HepG2 (cell line): ENCODE data around the gene INAFM1. TPM values are rescaled to one million over a fixed set of nuclear protein-coding genes. Genes with fewer than 3 reads are reported as not detected.

ENCODE experiments used
- FOSL1 ChIP-seq: sonication (generic); formaldehyde crosslinking; IDR thresholded peaks from 2 replicates; pipeline ENCODE4 v1.9.0; 2021; ENCODE audit warnings: missing genetic modification reagents, borderline replicate concordance
- FOXK2 ChIP-seq: fragments of 450-650 bp; IDR thresholded peaks from 2 replicates; pipeline ENCODE4 v1.6.1; 2016
- HBP1 ChIP-seq: IDR thresholded peaks from 2 replicates; pipeline ENCODE4 v1.6.1; 2016; ENCODE audit warnings: low read depth, control low read depth
- HMGA1 ChIP-seq: sonication (generic); formaldehyde crosslinking; conservative IDR thresholded peaks from 2 replicates; pipeline ENCODE4 v1.4.0; 2020; ENCODE audit warnings: missing genetic modification reagents
- IKZF4 ChIP-seq: sonication (generic); formaldehyde crosslinking; IDR thresholded peaks from 2 replicates; pipeline ENCODE4 v1.5.1; 2020; ENCODE audit warnings: borderline replicate concordance, mild to moderate bottlenecking, low read depth, missing genetic modification reagents; ENCODE audit errors: not compliant biosample characterization
- MBD4 ChIP-seq: IDR thresholded peaks from 2 replicates; pipeline ENCODE4 v1.6.1; 2012; ENCODE audit warnings: low read length, inconsistent platforms, borderline replicate concordance
- MLLT10 ChIP-seq: sonication (generic); formaldehyde crosslinking; IDR thresholded peaks from 2 replicates; pipeline ENCODE4 v1.4.0; 2020; ENCODE audit warnings: missing genetic modification reagents
- MNT ChIP-seq: fragments of 450-650 bp; IDR thresholded peaks from 2 replicates; pipeline ENCODE4 v1.6.1; 2016
- MTF1 ChIP-seq: sonication (generic); formaldehyde crosslinking; IDR thresholded peaks from 2 replicates; pipeline ENCODE4 v1.5.0; 2020; ENCODE audit warnings: missing genetic modification reagents
- NFYB ChIP-seq: sonication (generic); formaldehyde crosslinking; IDR thresholded peaks from 2 replicates; pipeline ENCODE4 v1.4.0; 2020; ENCODE audit warnings: missing genetic modification reagents
- NRL ChIP-seq: sonication (generic); formaldehyde crosslinking; IDR thresholded peaks from 2 replicates; pipeline ENCODE4 v1.5.0; 2020; ENCODE audit warnings: missing genetic modification reagents, mild to moderate bottlenecking, moderate library complexity, borderline replicate concordance
- RFXAP ChIP-seq: sonication (generic); formaldehyde crosslinking; IDR thresholded peaks from 2 replicates; pipeline ENCODE4 v1.4.0; 2020; ENCODE audit warnings: missing genetic modification reagents, borderline replicate concordance
- TBL1XR1 ChIP-seq: fragments of 150-350 bp; IDR thresholded peaks from 2 replicates; pipeline ENCODE4 v1.6.1; 2014; ENCODE audit warnings: borderline replicate concordance, low read length; ENCODE audit not compliant: partially characterized antibody
- ZBTB2 ChIP-seq: sonication (generic); formaldehyde crosslinking; IDR thresholded peaks from 2 replicates; pipeline ENCODE4 v1.8.0; 2022; ENCODE audit warnings: low read depth, missing genetic modification reagents
- ZMYM2 ChIP-seq: sonication (generic); formaldehyde crosslinking; IDR thresholded peaks from 2 replicates; pipeline ENCODE4 v1.8.0; 2022; ENCODE audit warnings: mild to moderate bottlenecking, missing genetic modification reagents
- ZNF274 ChIP-seq: sonication (generic); formaldehyde crosslinking; IDR thresholded peaks from 2 replicates; pipeline ENCODE4 v1.5.1; 2020; ENCODE audit warnings: mild to moderate bottlenecking, missing genetic modification reagents
- ZNF280D ChIP-seq: sonication (generic); formaldehyde crosslinking; IDR thresholded peaks from 2 replicates; pipeline ENCODE4 v1.5.1; 2020; ENCODE audit warnings: mild to moderate bottlenecking, missing genetic modification reagents
- ZNF317 ChIP-seq: sonication (generic); formaldehyde crosslinking; IDR thresholded peaks from 2 replicates; pipeline ENCODE4 v1.5.0; 2020; ENCODE audit warnings: mild to moderate bottlenecking, missing genetic modification reagents
- ZNF337 ChIP-seq: sonication (generic); formaldehyde crosslinking; IDR thresholded peaks from 2 replicates; pipeline ENCODE4 v1.5.1; 2020; ENCODE audit warnings: missing genetic modification reagents, low read depth, mild to moderate bottlenecking, borderline replicate concordance
- ZNF367 ChIP-seq: sonication (generic); formaldehyde crosslinking; IDR thresholded peaks from 2 replicates; pipeline ENCODE4 v1.4.0; 2020; ENCODE audit warnings: missing genetic modification reagents, borderline replicate concordance
- ZNF672 ChIP-seq: sonication (generic); formaldehyde crosslinking; IDR thresholded peaks from 2 replicates; pipeline ENCODE4 v1.8.1; 2022; ENCODE audit warnings: missing genetic modification reagents
- ZNF709 ChIP-seq: sonication (generic); formaldehyde crosslinking; IDR thresholded peaks from 2 replicates; pipeline ENCODE4 v1.5.0; 2020; ENCODE audit warnings: mild to moderate bottlenecking, missing genetic modification reagents
- ZNF713 ChIP-seq: sonication (generic); formaldehyde crosslinking; IDR thresholded peaks from 2 replicates; pipeline ENCODE4 v1.4.0; 2020; ENCODE audit warnings: mild to moderate bottlenecking, missing genetic modification reagents
- polyA plus RNA-seq, 8 experiments: library from polyadenylated mRNA; depleted of rRNA in 3 of 8; stranded (reverse) in 7 of 8; unstranded in 1 of 8; fragments of >200 nt; fragmentation: Illumina TruSeq in 4 of 8; extraction: Trizol in 4 of 8; gene quantifications; 2 replicates each; pipeline versions ENCODE4 v1.2.1 to v1.2.3, GENCODE V29; 2011 to 2016; ENCODE audit warnings: low read depth in 4 of 8, missing spikeins in 1 of 8, mixed read lengths in 1 of 8; ENCODE audit not compliant: insufficient read depth in 1 of 8
- total RNA-seq, 5 experiments: library from RNA; depleted of rRNA; stranded (reverse); fragments of >200 nt; fragmentation: Illumina TruSeq; extraction: Trizol; gene quantifications; 2 replicates each; pipeline ENCODE4 v1.2.3, GENCODE V29; 2016; ENCODE audit warnings: low read depth in 1 of 5

INAFM1 gene
- total and polyA plus RNA-seq, 2 of the 13 experiments (the other 11 are each of a cell fraction or from before 2014, with no cell fraction given), result 0.88 to 1.9 TPM

GRCh38 chr19:47226426-47227351 is 48.0 kb upstream of the INAFM1 start (continued):
- TF ChIP-seq HBP1, result no peak
- no peak for TF ChIP-seq ZNF672 (CRISPR knock-in tag)
- TF ChIP-seq MNT, result no peak
- no peak for TF ChIP-seq RFXAP
- TF ChIP-seq NRL, result no peak
- no peak for TF ChIP-seq FOSL1 (CRISPR knock-in tag)
- TF ChIP-seq IKZF4 (CRISPR knock-in tag), result no peak
- TF ChIP-seq ZNF317, result no peak
- TF ChIP-seq ZMYM2, result no peak
- no peak for TF ChIP-seq HMGA1 (CRISPR knock-in tag)
- no peak for TF ChIP-seq MBD4
- TF ChIP-seq ZNF367 (CRISPR knock-in tag), result no peak
- no peak for TF ChIP-seq FOXK2
- TF ChIP-seq ZNF274, result no peak
- TF ChIP-seq MTF1 (CRISPR knock-in tag), result no peak
- TF ChIP-seq NFYB (CRISPR knock-in tag), result peak; percentile 29; the same call in 1 of the 2 replicates
- no peak for TF ChIP-seq MLLT10 (CRISPR knock-in tag)
- TF ChIP-seq ZNF280D (CRISPR knock-in tag), result 0 out of 2 replicates have a peak, but pooled peaks have one; percentile 29
- no peak for TF ChIP-seq ZNF337
- no peak for TF ChIP-seq ZNF713
- TF ChIP-seq TBL1XR1, result no peak
- peak; percentile 37; the same call in 1 of the 2 replicates for TF ChIP-seq ZBTB2 (CRISPR knock-in tag)
- peak; percentile 24; the same call in 1 of the 2 replicates for TF ChIP-seq ZNF709
